ENCODE measurements around the gene C4BPB.

The C4BPB gene

DNA sequence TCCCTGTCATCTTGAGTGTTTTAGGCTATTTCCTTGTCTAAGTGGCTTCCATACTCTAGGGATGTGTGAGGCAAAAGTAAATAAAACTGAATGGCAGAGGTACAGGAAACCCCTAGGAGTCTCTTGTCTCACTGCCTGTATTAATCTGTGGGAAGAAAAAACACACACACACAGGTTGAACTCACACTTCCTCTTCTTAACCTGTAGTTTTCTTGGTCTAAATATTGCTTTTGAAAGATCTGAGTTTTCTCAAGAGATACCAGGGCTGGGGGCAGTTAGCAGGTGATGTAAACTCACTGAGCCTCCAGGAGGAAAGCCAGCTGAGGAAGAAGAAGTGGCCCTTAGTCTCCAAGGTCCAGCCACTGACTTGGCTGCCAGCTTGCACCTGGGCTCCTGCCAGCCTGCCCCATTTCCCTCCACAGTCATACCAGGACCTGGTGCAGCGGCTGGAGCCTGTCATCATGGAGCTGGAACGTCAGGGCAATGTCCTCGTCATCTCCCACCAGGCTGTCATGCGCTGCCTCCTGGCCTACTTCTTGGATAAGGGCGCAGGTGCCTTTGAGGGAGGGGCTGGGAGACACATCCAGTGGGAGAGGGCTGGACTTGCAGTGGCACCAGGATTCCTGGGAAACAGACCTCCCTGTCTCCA is 18.7 kb upstream of the C4BPB start:
- no peak for DNase-seq (ENCODE audit: low read depth)
- TF ChIP-seq, protein P1, sequence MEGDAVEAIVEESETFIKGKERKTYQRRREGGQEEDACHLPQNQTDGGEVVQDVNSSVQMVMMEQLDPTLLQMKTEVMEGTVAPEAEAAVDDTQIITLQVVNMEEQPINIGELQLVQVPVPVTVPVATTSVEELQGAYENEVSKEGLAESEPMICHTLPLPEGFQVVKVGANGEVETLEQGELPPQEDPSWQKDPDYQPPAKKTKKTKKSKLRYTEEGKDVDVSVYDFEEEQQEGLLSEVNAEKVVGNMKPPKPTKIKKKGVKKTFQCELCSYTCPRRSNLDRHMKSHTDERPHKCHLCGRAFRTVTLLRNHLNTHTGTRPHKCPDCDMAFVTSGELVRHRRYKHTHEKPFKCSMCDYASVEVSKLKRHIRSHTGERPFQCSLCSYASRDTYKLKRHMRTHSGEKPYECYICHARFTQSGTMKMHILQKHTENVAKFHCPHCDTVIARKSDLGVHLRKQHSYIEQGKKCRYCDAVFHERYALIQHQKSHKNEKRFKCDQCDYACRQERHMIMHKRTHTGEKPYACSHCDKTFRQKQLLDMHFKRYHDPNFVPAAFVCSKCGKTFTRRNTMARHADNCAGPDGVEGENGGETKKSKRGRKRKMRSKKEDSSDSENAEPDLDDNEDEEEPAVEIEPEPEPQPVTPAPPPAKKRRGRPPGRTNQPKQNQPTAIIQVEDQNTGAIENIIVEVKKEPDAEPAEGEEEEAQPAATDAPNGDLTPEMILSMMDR (IDR thresholded peaks at IDR 0.05; ENCODE audit: low read depth, low read length, missing control alignments), result no peak
- H3K4me3 ChIP-seq (ENCODE audit: low read depth, low read length), result no peak overlapping the region

DNA sequence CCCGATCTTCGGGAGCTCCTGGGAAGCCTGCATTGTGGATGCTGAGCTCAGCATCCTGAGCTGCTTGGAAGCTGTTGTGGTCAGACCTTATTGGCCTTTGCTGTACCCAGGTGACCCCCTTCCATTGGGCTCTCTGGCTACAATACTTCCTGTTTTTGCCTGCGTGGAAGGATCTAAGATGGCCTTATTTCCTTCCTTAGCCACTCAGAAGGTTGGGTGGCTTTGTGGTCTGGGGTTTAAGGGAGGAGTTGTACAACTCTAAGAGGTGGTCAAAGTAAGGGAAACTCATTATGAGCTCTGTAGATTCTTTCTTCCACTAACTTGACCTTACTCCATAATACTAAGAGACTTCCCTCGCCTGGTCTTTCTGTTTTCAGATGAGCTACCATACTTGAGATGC is 17.8 kb upstream of the C4BPB start:
- DNase-seq (ENCODE audit: low read depth), result no peak
- no peak overlapping the region for H3K4me3 ChIP-seq (ENCODE audit: low read depth, low read length)
- TF ChIP-seq, protein P1 (IDR thresholded peaks at IDR 0.05; ENCODE audit: low read depth, low read length, missing control alignments), result no peak

DNA sequence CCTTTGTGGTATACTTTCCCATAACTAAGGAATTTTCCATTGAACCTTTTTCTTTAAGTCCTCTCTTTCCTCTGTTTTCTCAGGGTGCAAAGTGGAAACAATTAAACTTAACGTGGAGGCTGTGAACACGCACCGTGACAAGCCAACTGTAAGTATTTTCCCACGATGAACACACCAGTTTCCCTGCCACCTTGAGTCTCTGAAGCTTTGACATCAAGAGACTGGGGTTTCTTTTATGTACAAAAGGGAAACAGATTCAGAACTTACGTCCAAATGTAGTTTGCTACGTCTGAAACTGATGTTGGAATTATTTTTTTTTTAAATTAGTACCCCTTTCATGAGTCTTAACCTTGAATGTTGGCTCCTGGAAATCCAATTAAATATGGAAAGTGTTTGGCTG is 17.2 kb upstream of the C4BPB start:
- no peak overlapping the region for H3K4me3 ChIP-seq (ENCODE audit: low read depth, low read length)
- DNase-seq (ENCODE audit: low read depth), result no peak
- TF ChIP-seq, protein P1 (IDR thresholded peaks at IDR 0.05; ENCODE audit: low read depth, low read length, missing control alignments), result no peak

DNA sequence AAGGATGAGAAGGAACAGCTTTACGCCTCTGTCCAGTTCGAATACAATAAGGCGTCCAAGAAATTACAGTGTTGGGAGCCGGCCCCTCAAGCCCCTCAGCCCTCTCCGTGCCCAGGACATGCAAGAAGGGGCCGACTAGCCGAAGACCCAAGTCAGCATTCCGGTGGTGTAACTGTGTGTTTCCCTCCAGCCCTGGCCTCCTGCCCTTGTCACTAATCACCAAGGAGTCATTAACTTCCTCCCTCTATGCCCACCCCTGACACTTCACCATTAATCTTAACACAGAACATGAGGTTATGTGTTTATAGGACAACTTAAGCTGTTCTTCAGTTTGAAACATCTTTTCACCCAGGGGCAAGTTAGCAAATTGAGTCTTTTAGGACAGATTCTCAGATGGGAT is 16.4 kb upstream of the C4BPB start:
- H3K4me3 ChIP-seq (ENCODE audit: low read depth, low read length), result no peak overlapping the region
- TF ChIP-seq, protein P1 (IDR thresholded peaks at IDR 0.05; ENCODE audit: low read depth, low read length, missing control alignments), result no peak
- DNase-seq (ENCODE audit: low read depth), result no peak

DNA sequence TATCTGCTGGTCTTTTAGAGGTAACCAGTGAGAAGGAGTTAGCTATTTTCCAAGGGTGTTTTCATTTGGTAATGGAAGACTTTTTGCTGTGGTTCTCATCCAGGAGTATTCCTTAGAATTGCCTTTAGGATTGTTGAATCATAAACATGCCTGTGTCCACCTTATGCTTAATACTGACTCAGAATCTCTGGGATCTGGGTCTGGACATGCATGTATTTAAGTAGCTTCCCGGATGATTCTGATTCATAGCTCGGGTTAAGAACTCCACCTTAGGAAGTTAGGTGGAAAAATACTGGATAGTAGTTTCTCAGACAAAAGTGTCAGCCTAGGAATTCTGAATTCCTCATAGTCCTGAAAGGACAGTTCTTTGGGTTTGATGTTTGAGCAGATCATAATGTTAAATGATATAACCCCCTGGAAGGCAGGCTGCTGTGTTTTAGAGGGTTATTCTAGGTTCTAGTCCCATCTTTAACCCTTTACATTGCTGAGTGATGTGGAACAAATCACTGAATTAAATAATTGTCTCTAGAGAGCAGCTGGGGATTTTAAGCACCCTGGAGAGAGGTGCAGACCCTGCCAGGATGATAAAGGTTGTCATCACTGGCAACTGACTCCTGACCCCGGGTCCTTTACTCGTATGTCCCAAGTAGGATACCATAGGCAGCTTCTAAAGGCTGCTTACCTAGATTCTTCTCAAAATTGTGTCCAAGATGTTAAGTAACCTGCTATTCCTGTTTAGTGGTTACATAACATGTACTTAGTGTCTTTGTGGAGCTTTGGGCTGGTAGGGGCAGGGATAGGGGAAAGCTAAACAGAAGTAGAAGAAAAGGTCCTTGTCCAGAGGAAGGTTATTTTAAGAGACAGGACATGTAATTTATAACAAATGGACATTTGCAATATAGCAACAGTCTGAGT is 14.5 kb upstream of the C4BPB start:
- TF ChIP-seq, protein P1 (IDR thresholded peaks at IDR 0.05; ENCODE audit: low read depth, low read length, missing control alignments), result no peak
- no peak for DNase-seq (ENCODE audit: low read depth)
- H3K4me3 ChIP-seq (ENCODE audit: low read depth, low read length), result no peak overlapping the region

DNA sequence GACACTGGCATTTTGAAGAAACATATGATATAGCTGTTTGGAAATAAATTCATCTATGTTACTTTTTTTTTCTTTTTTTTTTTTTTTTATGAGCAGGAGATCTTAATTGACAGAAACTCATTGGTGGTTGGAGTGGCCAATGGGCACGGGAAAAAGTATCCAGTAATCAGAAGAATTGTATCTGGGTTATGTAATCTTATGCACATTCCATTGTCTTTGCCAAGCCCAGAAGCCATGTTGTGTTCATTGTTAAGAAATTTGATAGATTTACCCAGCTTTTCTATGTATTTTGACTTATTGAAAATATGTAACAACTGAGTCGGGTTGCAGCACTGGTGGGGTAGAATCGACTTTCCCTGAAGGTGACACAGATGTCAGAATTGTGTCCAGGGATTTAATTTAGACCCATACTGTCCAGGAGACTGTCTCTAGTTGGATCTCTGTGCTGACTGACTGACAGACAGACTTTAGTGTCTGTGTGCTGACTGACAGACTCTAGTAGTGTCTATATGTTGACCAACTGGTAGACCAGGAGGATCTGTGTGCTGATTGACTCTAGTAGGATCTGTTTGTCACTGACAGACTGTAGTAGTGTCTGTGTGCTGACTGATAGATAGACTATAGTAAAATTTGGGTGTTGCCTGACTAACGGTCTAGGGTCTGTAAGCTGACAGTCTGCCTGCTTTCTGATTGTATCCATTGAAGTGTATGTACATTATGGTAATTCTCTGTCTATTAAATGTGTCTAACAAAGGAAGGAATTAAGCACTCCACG is 12.3 kb upstream of the C4BPB start:
- no peak for DNase-seq (ENCODE audit: low read depth)
- TF ChIP-seq, protein P1 (IDR thresholded peaks at IDR 0.05; ENCODE audit: low read depth, low read length, missing control alignments), result no peak

More for the DNA sequence above, 12.3 kb upstream of the C4BPB start:
- no peak overlapping the region for H3K4me3 ChIP-seq (ENCODE audit: low read depth, low read length)
